GM12892 (cell line): ENCODE results near the gene MROH2B.

Experiments used
- DNase-seq: peaks from one replicate; pipeline ENCODE4 v3.0.0; 2011; ENCODE audit not compliant: insufficient read length
- FAIRE-seq: peaks from 2 replicates; lab custom pipeline; 2011; peaks lifted over from hg19 to GRCh38; lab: Jason Lieb, UNC
- POLR2A ChIP-seq: IDR thresholded peaks from 2 replicates; pipeline ENCODE4 v1.6.1; 2011; ENCODE audit warnings: low read depth, low read length, control low read depth
- POLR2AphosphoS5 ChIP-seq: IDR thresholded peaks from 2 replicates; pipeline ENCODE4 v1.6.1; 2011; ENCODE audit warnings: low read depth, low read length, control low read depth
- TAF1 ChIP-seq: IDR thresholded peaks from 2 replicates; pipeline ENCODE4 v1.6.1; 2011; ENCODE audit warnings: low read depth, mild to moderate bottlenecking, control low read depth, low read length, borderline replicate concordance

The MROH2B gene

GRCh38 chr5:40985501-40985900 lies 85.6 kb downstream of the MROH2B start:
- FAIRE-seq (no peak), DNase-seq (no peak)
- no peak for TF ChIP-seq POLR2A
- TF ChIP-seq TAF1 = no peak
- no peak for TF ChIP-seq POLR2AphosphoS5

- FAIRE-seq (no peak), DNase-seq (no peak)
These were observed 86.3 kb downstream of the MROH2B start for GRCh38 chr5:40984884-40985283.

GRCh38 chr5:40983781-40984180 lies 87.4 kb downstream of the MROH2B start:
- DNase-seq (no peak), FAIRE-seq (no peak)
- TF ChIP-seq POLR2AphosphoS5 (no peak), POLR2A (no peak), TAF1 (no peak)

More at GRCh38 chr5:40984884-40985283, 86.3 kb downstream of the MROH2B start:
- TF ChIP-seq TAF1 = no peak

DNA sequence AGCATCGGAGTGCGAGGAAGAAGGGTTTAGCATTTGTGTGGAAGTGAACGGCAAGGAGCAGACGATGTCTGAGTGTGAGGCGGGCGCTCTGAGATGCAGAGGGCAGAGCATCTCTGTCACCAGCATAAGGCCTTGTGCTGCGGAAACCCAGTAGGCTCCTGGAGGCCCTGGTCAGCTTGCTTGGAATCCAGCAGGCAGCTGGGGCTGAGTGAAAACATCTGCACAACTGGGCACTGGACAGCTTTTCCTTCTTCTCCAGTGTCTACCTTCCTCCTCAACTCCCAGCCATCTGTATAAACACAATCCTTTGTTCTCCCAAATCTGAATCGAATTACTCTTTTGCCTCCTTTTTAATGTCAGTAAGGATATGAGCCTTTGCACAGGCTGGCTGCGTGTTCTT lies 89.7 kb downstream of the MROH2B start:
- no peak for DNase-seq
- TF ChIP-seq POLR2A (no peak), TAF1 (no peak), POLR2AphosphoS5 (no peak)
- no peak for FAIRE-seq

DNA sequence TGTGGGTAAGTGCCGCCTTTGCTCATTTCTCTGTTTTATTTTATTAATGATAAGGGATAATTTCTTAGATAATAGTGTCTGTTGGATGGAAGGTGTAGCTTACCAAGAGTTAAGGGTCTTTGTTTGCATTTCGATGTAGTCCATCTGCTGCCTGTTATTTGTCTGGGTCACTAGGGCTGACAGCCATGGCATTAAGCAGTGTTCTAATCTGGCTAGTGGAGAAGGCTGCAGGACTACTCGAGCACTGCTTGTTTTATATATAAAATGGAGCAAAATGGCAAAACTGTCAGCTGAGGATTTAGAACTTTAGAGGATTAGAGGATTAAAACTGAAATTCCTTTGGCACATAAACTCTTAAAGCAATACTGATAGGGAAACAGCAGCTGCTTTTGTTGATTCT lies 94.3 kb downstream of the MROH2B start:
- TF ChIP-seq TAF1 (no peak), POLR2A (no peak), POLR2AphosphoS5 (no peak)
- DNase-seq (no peak), FAIRE-seq (no peak)

DNA sequence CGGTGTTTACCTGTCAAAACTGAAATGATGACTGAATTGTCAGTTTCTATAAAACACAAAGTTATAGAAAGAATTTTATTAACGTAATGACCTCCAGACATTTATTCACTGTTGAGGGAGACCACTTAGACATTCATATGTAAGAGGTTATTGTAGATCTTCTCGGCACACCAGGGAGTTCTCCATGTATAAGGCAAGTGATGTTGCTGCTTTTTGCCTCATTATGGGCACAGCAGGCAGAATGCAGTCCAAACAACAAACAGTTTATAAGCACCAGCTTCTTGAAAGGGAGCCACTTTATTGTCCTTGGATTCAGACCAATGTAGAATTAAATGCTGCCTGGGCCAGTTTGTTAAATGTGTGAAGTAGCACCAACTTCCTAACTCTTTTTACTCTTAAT lies 95.1 kb downstream of the MROH2B start:
- DNase-seq (no peak), FAIRE-seq (no peak)
- TF ChIP-seq POLR2A (no peak), POLR2AphosphoS5 (no peak), TAF1 (no peak)

DNA sequence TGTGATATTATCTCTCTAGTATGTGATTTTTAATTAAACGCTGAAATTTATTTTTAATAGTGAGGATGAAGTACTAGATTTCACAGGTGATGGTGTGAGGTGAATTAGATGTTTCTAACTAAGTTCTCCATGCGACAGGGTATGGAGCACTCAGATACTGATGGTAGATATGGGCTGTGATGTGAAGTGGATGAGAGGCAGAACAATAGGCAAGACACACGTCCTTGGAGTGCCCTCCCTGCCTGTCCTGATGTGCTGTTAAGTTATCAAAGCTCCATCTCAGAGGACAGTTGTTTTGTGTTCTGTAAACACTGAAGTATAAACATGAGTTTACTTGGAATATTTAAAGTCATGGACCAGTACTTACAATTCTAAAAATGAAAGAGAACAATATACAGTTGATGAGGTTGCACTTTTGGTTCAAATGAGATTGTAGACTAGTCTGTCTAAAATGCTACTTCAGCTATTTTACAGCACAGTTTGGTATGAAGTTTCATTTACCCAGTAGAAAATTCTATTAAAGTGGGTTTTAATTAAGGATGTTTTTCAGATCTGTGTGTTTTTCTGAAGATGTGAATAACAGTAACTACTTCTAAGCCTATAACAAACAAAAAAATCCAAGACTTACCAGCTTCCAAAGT lies 97.7 kb downstream of the MROH2B start:
- DNase-seq (no peak), FAIRE-seq (no peak)
- no peak for TF ChIP-seq POLR2AphosphoS5

DNA sequence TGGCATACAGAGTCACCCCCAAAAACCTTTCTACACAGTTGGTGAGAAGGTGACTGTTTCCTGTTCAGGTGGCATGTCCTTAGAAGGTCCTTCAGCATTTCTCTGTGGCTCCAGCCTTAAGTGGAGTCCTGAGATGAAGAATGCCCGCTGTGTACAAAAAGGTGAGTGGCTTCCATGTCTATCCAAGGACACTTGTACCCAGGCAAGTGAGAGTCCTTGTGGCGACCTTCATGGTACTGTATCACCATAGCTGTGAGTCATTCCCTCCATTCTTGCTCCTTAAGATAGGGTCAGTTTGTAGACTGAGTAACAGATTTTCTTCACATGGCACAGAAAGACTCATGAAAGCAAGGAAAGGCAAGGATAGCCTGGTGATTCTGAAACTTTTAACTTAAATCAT lies 98.7 kb downstream of the MROH2B start:
- no peak for FAIRE-seq
- DNase-seq = no peak
- TF ChIP-seq POLR2A (no peak), TAF1 (no peak), POLR2AphosphoS5 (no peak)

- FAIRE-seq (no peak), DNase-seq (no peak)
- no peak for TF ChIP-seq TAF1
- no peak for TF ChIP-seq POLR2A
- no peak for TF ChIP-seq POLR2AphosphoS5
These were observed 108.8 kb downstream of the MROH2B start for GRCh38 chr5:40962207-40962955.

- TF ChIP-seq POLR2A (no peak), TAF1 (no peak), POLR2AphosphoS5 (no peak)
- FAIRE-seq (no peak), DNase-seq (no peak)
These were observed 111.1 kb downstream of the MROH2B start for GRCh38 chr5:40960037-40960436.

DNA sequence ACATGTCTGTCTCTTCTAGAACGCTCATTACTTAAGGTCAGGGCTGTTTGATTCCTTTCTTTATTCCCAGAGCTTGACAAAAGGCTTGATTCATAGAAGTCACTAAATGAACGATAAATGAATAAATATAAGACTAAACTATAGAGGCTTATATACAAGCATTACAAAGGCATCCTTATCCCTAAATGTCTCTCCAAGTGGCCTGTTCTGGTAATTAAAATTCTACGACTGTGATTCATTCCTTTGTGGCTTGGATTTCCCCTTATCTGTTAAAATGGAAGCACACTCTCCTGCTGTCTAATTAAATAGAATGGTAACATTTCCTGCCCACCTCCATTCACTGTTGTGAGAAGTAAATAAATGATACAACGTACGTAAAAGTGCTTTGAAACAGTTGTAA lies 112.3 kb downstream of the MROH2B start:
- TF ChIP-seq POLR2AphosphoS5 = no peak
- TF ChIP-seq TAF1 = no peak
- TF ChIP-seq POLR2A = no peak
- no peak for FAIRE-seq
- DNase-seq = no peak

DNA sequence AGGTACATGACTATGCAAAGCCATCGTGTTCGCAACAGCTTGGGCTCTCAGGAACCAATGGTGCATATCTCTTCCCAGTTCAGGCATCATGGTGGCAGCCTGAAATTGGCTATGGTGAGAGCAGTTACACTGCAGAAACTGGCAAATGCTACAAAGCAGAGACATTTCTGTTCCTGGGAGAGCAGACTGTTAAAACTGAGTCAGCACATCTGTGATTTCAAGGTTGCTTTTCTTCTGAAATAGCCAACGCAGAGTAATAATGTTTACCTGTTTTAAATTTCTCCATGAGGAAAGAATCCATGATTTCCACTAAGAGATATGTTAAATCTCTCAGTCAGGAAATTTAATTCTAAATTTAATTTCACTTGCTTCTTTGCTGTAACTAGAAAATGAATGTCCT lies 114.1 kb downstream of the MROH2B start:
- DNase-seq (no peak), FAIRE-seq (no peak)
- TF ChIP-seq POLR2AphosphoS5 (no peak), POLR2A (no peak), TAF1 (no peak)

GRCh38 chr5:40955313-40955712 lies 115.8 kb downstream of the MROH2B start:
- DNase-seq (no peak), FAIRE-seq (no peak)
- TF ChIP-seq POLR2A = no peak
- TF ChIP-seq POLR2AphosphoS5 = no peak
- TF ChIP-seq TAF1 = no peak
